Adrenal gland (tissue), 12 donors: ENCODE results near the gene SAMD11. TPM values are rescaled to one million over a fixed set of nuclear protein-coding genes. Genes with fewer than 3 reads are reported as not detected.

Source experiments
- DNase-seq, 7 donors: peaks; one replicate each; pipeline ENCODE4 v3.0.0-alpha.2; 2019 to 2020
- H3K27ac ChIP-seq, 5 donors: fragments of 200-600 bp; sonication (generic) in 4 of 5; 1 replicate in 3 of 5; 2 replicates in 2 of 5; pipeline versions ENCODE4 v1.5.1 to v1.8.0; 2016 to 2020; ENCODE audit warnings: mild to moderate bottlenecking in 1 of 5
- H3K27me3 ChIP-seq: fragments of 200-600 bp; 2 replicates; pipeline ENCODE4 v1.8.0; 2021
- H3K36me3 ChIP-seq, 2 donors: fragments of 200-600 bp; replicated peaks in 1 of 2; 1 replicate in 1 of 2; 2 replicates in 1 of 2; pipeline versions ENCODE4 v1.5.1 to v1.8.0; 2018 to 2022
- H3K4me1 ChIP-seq, 2 donors: fragments of 200-600 bp; replicated peaks in 1 of 2; 1 replicate in 1 of 2; 2 replicates in 1 of 2; pipeline versions ENCODE4 v1.5.1 to v1.8.0; 2018 to 2021
- H3K4me3 ChIP-seq, 4 donors: fragments of 200-600 bp; sonication (generic) in 3 of 4; one replicate each; pipeline ENCODE4 v1.5.1; 2016 to 2018
- H3K9me3 ChIP-seq, 3 donors: fragments of 200-600 bp; sonication (generic) in 1 of 3; replicated peaks in 1 of 3; 1 replicate in 2 of 3; 2 replicates in 1 of 3; pipeline versions ENCODE4 v1.5.1 to v1.8.0; 2016 to 2021
- CTCF ChIP-seq, 6 experiments: fragments of 450-650 bp in 4 of 6; fragments of 200-600 bp in 2 of 6; sonication (generic) in 1 of 6; IDR thresholded peaks; 1 replicate in 5 of 6; 2 replicates in 1 of 6; pipeline versions ENCODE4 v1.5.1 to v1.8.0; 2016 to 2021; ENCODE audit warnings: antibody characterized with exemption in 6 of 6, mild to moderate bottlenecking in 2 of 6, moderate library complexity in 1 of 6
- POLR2A ChIP-seq, 2 donors: fragments of 450-650 bp; IDR thresholded peaks; one replicate each; pipeline ENCODE4 v1.6.1; 2017; ENCODE audit warnings: antibody characterized with exemption in 2 of 2, mild to moderate bottlenecking in 2 of 2, moderate library complexity in 1 of 2
- WGBS, 4 donors: extraction: QIAGEN DNeasy Blood & Tissue Kit in 2 of 4; methylation state at CpG; one replicate each; pipeline versions ENCODE4 v1.1.5 to v1.1.7; 2013 to 2017; 5-methylcytosine and 5-hydroxymethylcytosine counted together
- intact Hi-C, 2 donors: fragments of 100-400 bp; cut with DNase I; formaldehyde crosslinking; loops; one replicate each; pipeline versions ENCODE4 v1.14.1 to v1.15.0; 2022 to 2023
- polyA plus RNA-seq, 3 donors: library from polyadenylated mRNA; stranded (reverse); fragments of 200-250 nt in 2 of 3; fragments of 350-450 nt in 1 of 3; fragmentation: Illumina TruSeq in 1 of 3; extraction: RNeasy Lipid Tissue Mini Kit (QIAGEN cat#74804) in 1 of 3; gene quantifications; one replicate each; pipeline ENCODE4 v1.2.3, GENCODE V29; 2013 to 2014
- total RNA-seq, 9 donors: library from RNA; depleted of rRNA in 4 of 9; stranded (reverse); fragments of >200 nt in 4 of 9; fragments of 120-200 nt in 1 of 9; fragmentation: NEBNext Ultra II Directional in 1 of 9; extraction: Animal tissue kit (Norgen Biotek cat#: 25700) in 1 of 9; gene quantifications; one replicate each; pipeline versions ENCODE4 v1.1.0 to v1.2.4, GENCODE V29; 2013 to 2023
- donor health status: healthy with polysubstance abuse.
- donor health status: Bipolar disorder and iron deficiency.
- donor health status: DM: yes; HTN: yes; CAD: no.
- donor health status: DM: no; HTN: no; CAD: no.
- donor health status: DM: no; HTN: no; CAD: no.
- donor health status: DM: yes; HTN: yes; CAD: no.

SAMD11 gene
- total and polyA plus RNA-seq, 12 donors: 1.8 to 96.6 (median 16.7) TPM

- TF ChIP-seq POLR2A (IDR thresholded peaks at IDR 0.05) (no peak), CTCF (IDR thresholded peaks at IDR 0.05) (no peak)
- Histone ChIP-seq H3K9me3 (no peaks in the 10 kb centered on the region), H3K4me3 (no peak overlapping the region), H3K36me3 (no peaks in the 10 kb centered on the region), H3K4me1 (peaks cover 8 to 35% of the 10 kb centered on the region in 2 donors), H3K27me3 (peaks cover 50% of the 10 kb centered on the region), H3K27ac (peak overlapping the region in 2 of 5 donors; percentile 41 to 92)
- WGBS, 4 donors: 14 to 24% (median 18%) methylated on average over 8 to 21 of the region's 21 CpGs
- no peak for DNase-seq
- intact Hi-C loops: no loop called here
Observed at GRCh38 chr1:939511-940106, 15.9 kb downstream of the SAMD11 start.

GRCh38 chr1:940107-941014, 16.6 kb downstream of the SAMD11 start:
- DNase-seq: peak in 6 of 7 donors; percentile 35 to 91 (median 56)
- Histone ChIP-seq H3K27me3 (peaks cover 45% of the 10 kb centered on the region), H3K36me3 (peaks cover 0 to 7% of the 10 kb centered on the region in 2 donors), H3K4me1 (peaks cover 8 to 32% of the 10 kb centered on the region in 2 donors), H3K27ac (peak overlapping the region in 3 of 5 donors; percentile 60 to 92 (median 91)), H3K9me3 (no peaks in the 10 kb centered on the region), H3K4me3 (peak overlapping the region in 2 of 4 donors; percentile 9 to 46)
- TF ChIP-seq CTCF (IDR thresholded peaks at IDR 0.05): no peak
- TF ChIP-seq POLR2A (IDR thresholded peaks at IDR 0.05): no peak
- 0 to 1% (median 0%) methylated on average over 5 to 81 of the region's 86 CpGs for WGBS, 4 donors
- intact Hi-C loops: no loop called here

- H3K27me3 ChIP-seq: peaks cover 39% of the 10 kb centered on the region
- intact Hi-C loops: no loop called here
- peak overlapping the region in 1 of 4 donors; percentile 46 for H3K4me3 ChIP-seq
- H3K27ac ChIP-seq: peak overlapping the region in 3 of 5 donors; percentile 60 to 92 (median 91)
- H3K36me3 ChIP-seq: peaks cover 0 to 10% of the 10 kb centered on the region in 2 donors
- TF ChIP-seq CTCF (IDR thresholded peaks at IDR 0.05): no peak
- no peak for TF ChIP-seq POLR2A (IDR thresholded peaks at IDR 0.05)
- no peak for DNase-seq
- WGBS, 4 donors: 2 to 6% (median 3%) methylated on average over 8 to 36 of the region's 36 CpGs
- H3K9me3 ChIP-seq: no peaks in the 10 kb centered on the region
- peaks cover 8 to 26% of the 10 kb centered on the region in 2 donors for H3K4me1 ChIP-seq
Observed at GRCh38 chr1:941015-941587, 17.4 kb downstream of the SAMD11 start.
